NCI-H1417 (cell line): ENCODE data around the gene RELT.

Experiments
- DNase-seq, 3 experiments: peaks; one replicate each; lab custom pipeline; 2025; lab: John Stamatoyannopoulos, UW

The RELT gene

DNA sequence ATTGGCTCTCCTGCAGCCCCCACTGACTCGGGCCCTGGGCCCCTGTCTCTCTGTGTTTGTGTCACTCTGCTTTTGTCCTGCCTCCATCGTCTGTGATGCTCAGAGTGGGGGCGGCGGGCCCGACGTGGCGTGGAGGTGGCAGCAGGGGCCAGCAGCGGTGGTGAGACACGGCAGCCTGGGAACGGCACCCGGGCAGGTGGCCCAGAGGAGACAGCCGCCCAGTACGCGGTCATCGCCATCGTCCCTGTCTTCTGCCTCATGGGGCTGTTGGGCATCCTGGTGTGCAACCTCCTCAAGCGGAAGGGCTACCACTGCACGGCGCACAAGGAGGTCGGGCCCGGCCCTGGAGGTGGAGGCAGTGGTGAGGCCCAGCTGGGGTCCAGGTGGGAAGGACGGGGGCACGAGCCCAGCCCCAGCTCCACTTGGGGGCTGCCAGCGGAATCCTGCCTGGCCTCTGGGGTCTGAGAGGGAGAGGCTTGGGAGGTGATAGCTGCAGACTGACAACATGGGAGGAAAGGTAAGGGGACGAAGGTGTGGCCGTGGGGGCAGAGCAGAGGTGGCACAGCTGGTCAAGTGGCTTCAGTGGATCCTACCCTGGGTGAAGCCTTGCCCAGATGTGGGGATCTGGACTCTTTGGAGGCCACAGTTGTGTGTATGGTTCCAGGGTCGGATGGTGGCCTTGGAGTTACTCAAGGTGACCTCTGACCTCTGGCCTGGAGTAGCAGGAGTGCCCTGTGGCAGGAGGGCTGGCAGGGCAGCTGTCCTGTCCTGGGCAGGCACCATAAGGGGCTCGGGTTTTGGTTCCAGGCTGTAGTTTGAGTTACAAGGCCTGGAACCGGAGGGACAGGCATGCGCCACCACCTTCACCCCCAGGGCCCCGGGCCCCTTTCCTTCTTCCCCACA, 16.2 kb downstream of the RELT start:
- no peak for DNase-seq

DNA sequence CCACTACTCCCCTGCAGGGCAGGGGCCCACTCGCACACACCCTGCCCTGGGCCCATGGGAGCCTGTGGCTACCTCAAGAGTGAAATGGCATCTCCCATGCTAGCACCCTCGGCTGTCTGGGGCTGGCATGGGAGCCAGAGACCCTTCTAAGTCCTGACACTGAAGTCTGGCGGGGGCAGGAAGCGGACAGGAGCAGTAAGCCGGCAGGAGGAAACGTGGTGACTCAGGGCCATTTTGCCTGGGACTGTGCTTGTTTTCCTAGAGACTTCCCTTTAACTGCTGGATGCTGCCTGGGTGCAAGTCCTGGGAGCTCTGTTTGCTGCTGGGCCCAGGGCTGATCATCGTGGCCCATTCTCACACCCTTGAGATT, 16.8 kb downstream of the RELT start:
- no peak for DNase-seq

- peak; percentile 35 to 80 (median 70) for DNase-seq
Observed at GRCh38 chr11:73393479-73394415, 17.5 kb downstream of the RELT start.

- no peak for DNase-seq
Observed at GRCh38 chr11:73394416-73395296, 18.5 kb downstream of the RELT start.

DNA sequence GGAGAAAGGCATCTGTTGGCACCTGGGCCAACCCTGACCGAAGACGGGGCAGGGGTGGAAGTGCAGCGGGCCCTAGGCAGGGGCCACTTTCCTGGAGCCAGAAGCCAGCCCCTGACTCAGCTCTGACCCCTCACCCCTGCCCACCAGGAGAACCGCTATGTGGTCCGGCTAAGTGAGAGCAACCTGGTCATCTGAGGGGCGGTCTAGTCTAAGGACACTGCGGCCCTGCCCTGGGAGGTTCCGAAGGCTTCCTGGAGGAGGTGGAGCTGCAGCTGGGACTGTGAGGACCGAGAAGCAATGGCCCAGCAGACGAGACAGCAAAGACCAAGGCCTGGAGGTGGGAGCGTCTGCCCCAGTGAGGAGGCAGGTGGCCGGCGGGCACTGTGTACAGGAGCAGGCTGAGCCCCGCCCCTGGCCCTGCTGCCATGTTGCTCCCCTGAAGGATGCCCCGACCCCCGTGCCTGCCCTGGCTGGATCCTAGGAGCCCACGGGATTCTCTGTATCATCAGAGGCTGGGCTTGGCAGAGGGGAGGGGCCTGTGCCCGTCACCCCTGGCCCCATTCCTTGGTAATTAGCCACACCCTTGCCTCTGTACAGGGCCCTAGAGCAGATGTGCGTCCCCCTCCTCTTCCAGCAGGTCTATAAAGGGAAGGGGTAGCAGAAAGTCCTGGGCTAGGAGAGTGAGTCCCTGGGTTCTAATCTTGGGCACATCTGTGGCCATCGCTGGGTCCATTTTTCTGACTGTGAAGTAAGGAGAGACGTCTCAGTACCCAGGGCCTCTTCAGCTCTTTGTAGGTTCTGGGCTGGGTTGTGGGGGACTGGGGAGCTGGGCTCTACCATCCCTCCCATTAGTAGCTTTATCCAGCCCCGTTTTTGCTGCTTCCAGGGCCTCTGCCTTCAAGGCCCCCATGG, 19.4 kb downstream of the RELT start:
- no peak for DNase-seq

- DNase-seq = no peak
Observed at GRCh38 chr11:73396251-73396930, 20.2 kb downstream of the RELT start.

DNA sequence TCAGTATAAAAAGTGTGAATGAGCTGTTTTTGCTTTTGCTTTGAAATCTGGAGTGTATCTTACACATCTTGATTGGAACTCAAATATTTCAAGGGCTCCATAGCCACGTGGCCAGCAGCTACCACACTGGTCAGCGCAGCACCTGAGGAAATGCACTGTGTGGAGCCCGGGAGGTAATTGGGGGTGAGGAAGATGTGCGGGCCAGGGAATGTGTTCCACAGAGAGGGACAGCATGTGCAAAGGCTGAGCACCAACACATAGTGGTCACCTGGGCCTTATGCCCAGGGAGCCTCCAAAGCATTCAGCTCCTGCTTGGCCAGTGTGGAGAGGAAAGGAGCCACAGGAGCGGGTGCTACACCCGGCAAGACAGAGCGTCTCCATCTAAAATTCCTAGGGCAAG, 20.8 kb downstream of the RELT start:
- no peak for DNase-seq

- DNase-seq = no peak
Observed at GRCh38 chr11:73397468-73398131, 21.4 kb downstream of the RELT start.

GRCh38 chr11:73398132-73398526, 21.9 kb downstream of the RELT start:
- DNase-seq = no peak

DNA sequence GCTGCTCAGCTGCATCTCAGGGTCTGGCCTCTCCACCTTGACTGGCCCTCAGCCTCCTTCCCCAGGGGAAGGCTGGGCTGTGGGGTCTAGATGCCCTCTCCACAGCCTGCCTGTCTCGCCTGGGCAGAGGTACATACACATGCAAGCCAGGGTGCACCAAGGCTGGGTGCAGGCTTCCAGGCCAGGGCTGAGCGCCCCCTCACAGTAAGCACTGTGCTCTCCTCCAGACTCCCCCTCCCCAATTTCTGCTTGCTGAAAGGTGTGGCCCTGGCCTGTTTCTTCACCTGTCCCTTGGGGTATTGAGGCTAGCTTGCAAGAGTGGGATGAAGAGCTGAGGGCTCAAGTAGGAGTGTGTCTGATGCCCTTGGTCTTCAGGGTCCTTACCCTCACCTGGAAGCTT, 22.5 kb downstream of the RELT start:
- DNase-seq = no peak

GRCh38 chr11:73399159-73399590, 23.0 kb downstream of the RELT start:
- DNase-seq = no peak

- DNase-seq = no peak
Observed at GRCh38 chr11:73399636-73400035, 23.4 kb downstream of the RELT start.

DNA sequence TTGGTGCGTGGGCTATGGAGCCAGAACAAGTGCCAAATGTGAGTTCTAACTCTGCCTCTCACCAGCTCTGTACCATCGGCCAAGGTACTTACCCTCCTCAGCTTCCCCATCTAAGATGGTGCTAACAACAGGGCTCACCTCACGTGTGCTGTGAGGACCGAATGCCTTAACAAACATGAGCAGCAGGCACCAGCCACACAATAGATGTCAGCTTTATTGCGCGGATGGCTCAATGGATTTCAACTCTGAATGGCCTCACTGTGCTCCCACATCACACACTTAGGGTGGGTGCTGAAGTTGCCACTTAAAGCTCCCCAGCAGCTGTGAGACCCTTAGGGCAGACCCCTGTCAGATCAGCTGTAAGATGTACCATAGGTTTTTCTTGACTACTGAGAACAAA, 24.1 kb downstream of the RELT start:
- DNase-seq = no peak

DNA sequence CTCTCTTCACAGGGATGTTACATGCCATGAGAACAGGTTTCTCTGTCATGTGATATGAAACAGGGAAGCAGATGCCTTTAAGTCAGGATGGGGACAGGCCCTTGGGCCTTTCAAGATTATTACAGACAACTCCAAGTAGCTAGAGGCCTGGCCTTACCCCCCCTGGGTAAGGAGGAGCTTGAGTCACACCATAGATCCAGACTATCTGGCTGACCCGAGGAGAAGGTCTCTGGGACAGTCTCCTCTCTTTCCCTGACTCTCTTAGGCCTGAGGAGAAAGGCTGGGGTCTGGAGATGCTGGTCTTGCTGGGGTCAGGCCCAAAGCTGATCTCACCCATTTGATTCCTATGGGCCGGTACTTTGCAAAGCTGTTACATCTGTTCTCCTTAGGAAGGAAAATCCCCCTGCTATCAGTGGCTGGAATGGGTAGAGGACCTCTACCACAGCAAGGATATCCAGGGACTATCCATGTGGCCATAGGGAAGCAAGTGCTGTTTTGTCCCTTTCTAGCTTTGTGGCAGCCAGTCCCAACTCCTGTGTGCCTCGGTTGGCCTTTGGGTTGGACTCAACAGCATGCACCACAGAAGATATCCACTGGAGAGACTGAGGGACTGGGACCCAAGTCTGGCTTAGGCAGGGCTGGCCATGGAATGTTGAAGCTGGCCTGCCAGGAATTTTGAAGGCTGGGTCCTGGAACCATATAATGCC, 25.2 kb downstream of the RELT start:
- DNase-seq = no peak

DNA sequence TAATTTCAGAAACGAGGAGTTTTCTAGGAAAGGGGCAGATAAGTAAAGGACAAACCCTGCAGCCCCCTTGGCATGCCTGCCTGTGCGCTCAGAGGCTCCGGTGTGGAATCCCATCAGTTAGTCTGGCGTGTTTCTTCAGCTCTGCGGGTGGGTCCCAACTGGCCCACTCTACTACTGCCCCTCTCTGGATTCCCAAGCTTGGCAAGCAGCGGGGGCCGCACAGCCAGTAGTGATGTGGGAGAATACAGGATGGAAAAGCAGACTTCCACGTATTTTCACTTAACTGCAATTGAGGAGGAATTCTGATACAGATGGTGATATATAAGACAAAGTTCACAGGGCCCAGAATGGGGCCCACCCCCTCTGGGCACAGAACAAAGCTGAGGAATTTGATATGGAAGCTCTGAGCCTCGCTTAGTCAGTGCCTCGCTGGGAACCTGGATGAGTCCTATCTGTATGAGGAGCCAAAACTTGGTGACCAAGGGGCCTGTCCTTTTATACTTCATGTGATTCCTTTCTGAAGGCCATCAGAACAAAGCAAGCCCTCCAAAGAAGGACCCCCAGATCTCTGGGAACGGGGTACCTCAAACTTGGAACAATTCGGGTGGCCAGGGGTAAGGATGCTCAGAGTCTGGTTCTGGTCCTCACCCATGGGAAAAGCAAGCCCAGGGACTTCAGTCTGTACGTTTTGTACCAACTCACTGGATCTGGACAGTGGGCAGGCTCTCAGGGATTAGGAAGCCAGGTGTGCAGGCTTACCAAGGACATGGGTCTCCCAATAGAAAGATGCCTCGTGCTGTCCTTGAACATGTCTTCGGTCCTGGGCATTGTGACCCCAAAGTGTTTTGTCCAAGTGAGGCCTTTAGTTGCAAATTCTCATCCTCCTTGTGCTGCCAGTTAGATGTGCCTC, 26.0 kb downstream of the RELT start:
- DNase-seq = no peak

GRCh38 chr11:73402834-73403185, 26.6 kb downstream of the RELT start:
- DNase-seq = peak in 1 of 3 experiments; percentile 28

DNA sequence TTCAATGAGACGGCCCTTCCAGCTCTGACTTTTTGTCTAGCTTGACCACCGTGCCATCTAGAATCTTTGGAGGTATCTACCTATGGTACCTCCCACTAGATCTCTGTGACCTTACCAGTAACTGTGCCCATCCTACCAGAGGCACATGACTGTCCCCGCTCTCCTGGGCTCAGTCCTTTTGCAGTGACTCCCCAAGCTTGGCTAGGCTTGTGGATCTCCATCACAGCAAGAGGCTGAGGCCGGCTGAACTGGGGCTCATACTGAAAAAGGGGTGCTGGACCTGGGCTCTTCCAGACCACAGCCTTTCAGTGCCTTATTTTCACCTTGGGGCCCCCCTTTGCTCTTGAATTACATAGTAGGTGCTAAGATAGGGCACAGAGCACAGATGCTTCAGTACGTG, 27.3 kb downstream of the RELT start:
- DNase-seq = no peak

- DNase-seq = peak in 2 of 3 experiments; percentile 50 to 77
Observed at GRCh38 chr11:73404048-73404447, 27.8 kb downstream of the RELT start.
